GM12873 (cell line): Measurements from ENCODE around the gene RABL3.

Source experiments
- CTCF ChIP-seq: IDR thresholded peaks from 2 replicates; pipeline ENCODE4 v1.5.1; 2012; ENCODE audit warnings: low read depth, mild to moderate bottlenecking, moderate library complexity, low read length, control low read depth; ENCODE audit not compliant: insufficient read depth; ENCODE audit errors: missing control alignments

RABL3 gene

GRCh38 chr3:120710369-120710768 lies 31.9 kb downstream of the RABL3 start:
- no peak for TF ChIP-seq CTCF

- no peak for TF ChIP-seq CTCF
Measured at GRCh38 chr3:120708408-120708807, 33.9 kb downstream of the RABL3 start.

GRCh38 chr3:120706950-120707349 lies 35.4 kb downstream of the RABL3 start:
- no peak for TF ChIP-seq CTCF

GRCh38 chr3:120705884-120706582 lies 36.3 kb downstream of the RABL3 start:
- TF ChIP-seq CTCF, result no peak

- no peak for TF ChIP-seq CTCF
Measured at GRCh38 chr3:120699333-120699732, 43.0 kb downstream of the RABL3 start.

- no peak for TF ChIP-seq CTCF
Measured at GRCh38 chr3:120693439-120694171, 48.7 kb downstream of the RABL3 start.

GRCh38 chr3:120689395-120689794 lies 52.9 kb downstream of the RABL3 start:
- no peak for TF ChIP-seq CTCF
